Panc1 (cell line): ENCODE data around the gene CCNA2. TPM values are rescaled to one million over a fixed set of nuclear protein-coding genes. Genes with fewer than 3 reads are reported as not detected.

Experiments used
- ATAC-seq: fragments of 200-7000 bp; cut with Tn5 transposase; 2 replicates; pipeline ENCODE4 v1.9.1; 2020; ENCODE audit warnings: mild to moderate bottlenecking, moderate library complexity
- BruUV-seq: library from RNA; stranded (reverse); fragments of 400-500 nt; replicated peaks from 2 replicates; lab custom pipeline; 2021; lab: Mats Ljungman, UMichigan
- CTCF ChIA-PET: fragments of 300-600 bp; sonication (Branson Sonifier 250); formaldehyde crosslinking; loops from one replicate; lab custom pipeline; 2022; ENCODE audit warnings: antibody characterized with exemption; lab: Charles Lee
- POLR2A ChIA-PET: fragments of 300-600 bp; sonication (Branson Sonifier 250); formaldehyde crosslinking; loops from one replicate; lab custom pipeline; 2022; ENCODE audit warnings: antibody characterized with exemption; lab: Charles Lee
- DNase-seq: peaks from one replicate; pipeline ENCODE4 v3.0.0-alpha.2; 2010; ENCODE audit warnings: low read depth, low spot score
- H3K27ac ChIP-seq: 2 replicates; pipeline ENCODE4 v1.5.1; 2011; ENCODE audit warnings: mild to moderate bottlenecking, low read length, inconsistent platforms
- H3K27me3 ChIP-seq: fragments of 200-500 bp; sonication (Bioruptor generic); 2 replicates; pipeline ENCODE4 v1.6.0; 2014; ENCODE audit warnings: low read length, inconsistent platforms; ENCODE audit not compliant: control insufficient read depth, insufficient read depth
- H3K36me3 ChIP-seq: fragments of 200-500 bp; sonication (Bioruptor generic); 2 replicates; pipeline ENCODE4 v1.5.1; 2014; ENCODE audit warnings: inconsistent platforms, mild to moderate bottlenecking, low read length, moderate library complexity; ENCODE audit not compliant: control insufficient read depth, insufficient read depth
- H3K4me1 ChIP-seq: 2 replicates; pipeline ENCODE4 v1.5.1; 2011; ENCODE audit warnings: inconsistent platforms, mild to moderate bottlenecking, low read length, moderate library complexity; ENCODE audit not compliant: control insufficient read depth, insufficient read depth
- H3K4me3 ChIP-seq, 2 experiments: 2 replicates each; pipeline ENCODE4 v1.5.1; 2011 to 2012; ENCODE audit warnings: low read depth in 2 of 2, low read length in 2 of 2, mild to moderate bottlenecking in 2 of 2, inconsistent platforms in 1 of 2, moderate library complexity in 1 of 2
- H3K9me3 ChIP-seq: fragments of 200-500 bp; sonication (Bioruptor generic); 2 replicates; pipeline ENCODE4 v1.5.1; 2014; ENCODE audit warnings: low read depth, mild to moderate bottlenecking, inconsistent platforms, low read length, moderate library complexity; ENCODE audit not compliant: control insufficient read depth, insufficient read depth
- CTCF ChIP-seq: fragments of 450-650 bp; IDR thresholded peaks from 2 replicates; pipeline ENCODE4 v1.5.1; 2017; ENCODE audit warnings: mild to moderate bottlenecking
- POLR2AphosphoS5 ChIP-seq: IDR thresholded peaks from 2 replicates; pipeline ENCODE4 v1.6.1; 2012; ENCODE audit warnings: mild to moderate bottlenecking, low read depth, low read length, moderate library complexity
- REST ChIP-seq, 2 experiments: IDR thresholded peaks; 2 replicates each; pipeline ENCODE4 v1.6.1; 2011 to 2012; ENCODE audit warnings: low read depth in 2 of 2, control low read depth in 1 of 2, low read length in 1 of 2, mild to moderate bottlenecking in 1 of 2, moderate library complexity in 1 of 2; ENCODE audit not compliant: insufficient read depth in 1 of 2
- SIN3A ChIP-seq: IDR thresholded peaks from 2 replicates; pipeline ENCODE4 v1.6.1; 2012; ENCODE audit warnings: low read depth, mild to moderate bottlenecking, low read length, moderate library complexity, borderline replicate concordance; ENCODE audit not compliant: insufficient read depth
- TCF7L2 ChIP-seq: IDR thresholded peaks from 2 replicates; pipeline ENCODE4 v1.6.1; 2011; ENCODE audit warnings: mild to moderate bottlenecking, low read depth, low read length, inconsistent platforms
- in situ Hi-C: cut with HindIII; loops from 2 replicates; pipeline ENCODE4 v1.10.0; 2016; ENCODE audit warnings: low sequenced_read_pairs, low pct_unique_long_range_greater_than_20kb
- intact Hi-C: fragments of 100-400 bp; cut with micrococcal nuclease; formaldehyde crosslinking; loops from one replicate; pipeline ENCODE4 v1.10.0; 2022; ENCODE audit not compliant: unreplicated experiment
- total RNA-seq: library from RNA; stranded (reverse); gene quantifications from one replicate; pipeline ENCODE4 v1.2.1, GENCODE V29; 2021; ENCODE audit not compliant: unreplicated experiment

CCNA2 gene
- total RNA-seq, 1 experiment from 2014 or later = 31.8 TPM

GRCh38 chr4:121767166-121767565 is 56.5 kb downstream of the CCNA2 start:
- Histone ChIP-seq H3K27me3 (0 out of 2 replicates have a peak, but pooled peaks cover 4% of the 10 kb centered on the region), H3K4me3 (no peak overlapping the region), H3K36me3 (no peaks in the 10 kb centered on the region), H3K9me3 (no peaks in the 10 kb centered on the region), H3K4me1 (no peaks in the 10 kb centered on the region), H3K27ac (no peak overlapping the region)
- intact Hi-C loops = no loop called here
- TF ChIP-seq CTCF = no peak
- TF ChIP-seq POLR2AphosphoS5 = no peak
- no peak for TF ChIP-seq REST (IDR thresholded peaks at IDR 0.05; ENCODE audit: insufficient read depth in 1 of 2, low read depth in 2 of 2, low read length in 1 of 2)
- no peak for TF ChIP-seq SIN3A
- no peak for TF ChIP-seq TCF7L2
- POLR2A ChIA-PET = no interaction called here
- ATAC-seq (no peak), DNase-seq (no peak)
- CTCF ChIA-PET = no interaction called here
- in situ Hi-C loops = no loop called here
- no TSS peak for BruUV-seq

Other genes starting within 250 kb of the CCNA2 start
- 222 TPM for gene ANXA5, start 126.9 kb downstream of the CCNA2 start, total RNA-seq
- not detected for gene SMIM43, start 58.7 kb downstream of the CCNA2 start, total RNA-seq
- gene EXOSC9, start 22.6 kb downstream of the CCNA2 start, total RNA-seq = 19.3 TPM
- 9.1 TPM for gene BBS7, start 46.6 kb upstream of the CCNA2 start, total RNA-seq
- gene TRPC3, start 128.2 kb upstream of the CCNA2 start, total RNA-seq = 0.08 TPM